Measurements from ENCODE around the gene REV1.

GRCh38 chr2:99481527-99481926 lies 8.3 kb downstream of the REV1 start:
- TF ChIP-seq EZH2 (IDR thresholded peaks at IDR 0.05; ENCODE audit: insufficient read depth, poor library complexity, severe bottlenecking) (no peak), EZH2phosphoT487 (IDR thresholded peaks at IDR 0.05; ENCODE audit: insufficient read depth, low read depth) (no peak)

Data from GM23248 (cell line).